NCI-H345 treated with DMSO at 0.1 percent for 48 hours (cell line): ENCODE results near the gene ARR3.
"Not testable (repeated sequence)": the region's sequence is repeated elsewhere in the genome, so short reads cannot be mapped to it uniquely, and the experiment has no call there.

Experiments used
- DNase-seq: peaks from one replicate; lab custom pipeline; 2025; ENCODE audit not compliant: unreplicated experiment; lab: John Stamatoyannopoulos, UW

Gene ARR3

DNA sequence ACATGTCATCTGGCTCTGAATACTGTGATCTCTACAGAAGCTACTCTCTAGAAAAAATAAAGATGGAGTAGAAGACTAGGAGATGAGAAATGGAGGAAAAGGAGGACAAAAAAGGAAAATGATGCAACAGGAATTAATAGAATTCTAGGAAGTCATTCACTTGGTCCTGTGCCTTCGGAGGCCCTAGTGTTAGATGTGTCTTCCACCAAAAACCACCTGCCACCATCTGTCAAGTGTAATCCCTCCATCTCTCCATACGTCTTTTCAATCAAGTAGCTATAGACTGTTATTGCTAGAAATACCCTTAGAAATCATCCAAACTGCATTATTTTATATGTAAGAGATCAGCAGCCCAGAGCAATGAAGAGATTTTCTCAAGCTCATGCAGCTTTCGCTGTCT lies 10.9 kb downstream of the ARR3 start:
- DNase-seq = no peak

- no peak for DNase-seq
These were observed 12.4 kb downstream of the ARR3 start for GRCh38 chrX:70280573-70280972.

DNA sequence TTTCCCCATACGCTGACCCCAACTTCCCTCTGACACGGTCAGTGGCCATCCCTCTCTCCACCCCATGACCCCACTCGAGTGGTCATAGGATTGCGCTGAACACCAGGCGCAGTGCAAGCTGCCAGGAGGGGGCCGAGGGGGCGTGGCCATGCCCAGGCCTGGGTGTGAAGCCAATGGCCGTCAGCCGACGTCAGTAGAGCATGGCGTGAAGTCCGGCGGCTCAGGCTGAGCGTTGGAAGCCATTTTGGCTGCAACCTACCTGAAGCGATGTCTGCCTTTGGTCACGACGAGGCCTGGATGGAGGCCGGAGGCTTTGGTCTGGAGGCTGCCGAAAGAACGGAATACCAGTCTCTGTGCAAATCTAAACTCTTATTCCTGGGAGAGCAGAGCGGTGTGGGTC lies 13.8 kb downstream of the ARR3 start, which contains the start of gene RAB41:
Gene RAB41, plus strand, starts transcription at position 222 of the 400 bp plus-strand sequence. Its CDS starts 46 bp downstream, at position 268.
- no peak for DNase-seq

- DNase-seq = no peak
These were observed 21.1 kb downstream of the ARR3 start for GRCh38 chrX:70289168-70289792.

- DNase-seq = peak; percentile 68
These were observed 21.9 kb downstream of the ARR3 start, which contains the start of the genes KIF4A and PDZD11 for GRCh38 chrX:70289793-70290770. KIF4A (plus strand) TSS chrX:70290104; CDS start chrX:70290459, 355 bp downstream. PDZD11 (minus strand) TSS chrX:70289927; CDS start chrX:70289341, 586 bp downstream.

DNA sequence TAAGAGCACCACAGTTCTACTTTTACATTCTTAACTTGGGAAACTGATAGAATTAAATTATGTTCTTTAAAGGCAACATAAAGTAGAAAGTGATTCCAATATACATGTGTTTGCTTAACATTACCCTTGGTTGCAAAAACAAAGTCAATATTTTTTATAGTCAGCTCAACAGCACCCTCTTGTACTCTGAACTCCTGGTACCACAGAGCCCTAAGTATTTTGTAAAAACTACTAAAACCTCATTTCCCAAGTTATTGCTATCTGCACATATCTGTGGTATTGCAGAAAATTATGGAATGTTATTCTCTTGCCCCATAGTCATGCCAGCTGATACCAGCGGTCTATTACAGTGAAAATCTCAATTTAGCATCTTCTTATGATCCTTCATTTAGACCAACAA lies 24.7 kb downstream of the ARR3 start:
- DNase-seq = no peak

- DNase-seq = no peak
These were observed 25.5 kb downstream of the ARR3 start for GRCh38 chrX:70293621-70294020.

DNA sequence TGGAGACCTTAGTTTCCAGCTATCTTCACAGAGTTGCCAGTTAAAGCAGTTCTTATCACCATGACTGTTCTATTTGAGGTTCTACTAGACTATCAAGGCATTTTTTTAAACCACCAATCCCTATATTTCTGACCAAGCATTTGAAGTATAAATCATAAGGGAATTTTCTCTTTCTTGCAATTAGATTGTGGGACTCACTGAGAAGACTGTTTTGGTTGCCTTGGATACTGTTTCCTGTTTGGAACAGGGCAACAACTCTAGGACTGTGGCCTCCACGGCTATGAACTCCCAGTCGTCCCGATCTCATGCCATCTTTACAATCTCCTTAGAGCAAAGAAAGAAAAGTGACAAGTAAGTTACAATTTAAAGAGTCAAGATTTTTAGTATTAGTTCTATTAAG lies 33.6 kb downstream of the ARR3 start:
- DNase-seq = no peak

DNA sequence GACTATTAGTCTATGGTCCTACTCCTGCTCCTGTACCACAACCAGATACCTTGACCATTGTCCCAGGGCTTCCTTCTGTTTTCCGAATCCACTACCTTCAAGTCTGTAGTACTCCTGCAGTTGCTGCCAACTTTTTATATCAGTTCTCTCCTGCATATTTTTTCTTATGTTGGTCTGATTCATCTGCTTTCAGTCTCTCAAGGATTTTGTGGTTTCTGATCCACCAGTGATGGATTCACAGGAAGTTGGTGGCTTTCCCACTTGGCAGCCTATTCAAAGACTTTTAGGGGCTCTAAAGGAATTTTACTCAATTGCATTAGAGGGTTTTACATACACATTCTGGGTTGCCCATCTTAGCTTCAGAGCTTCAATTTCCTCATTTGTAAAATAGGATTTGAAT lies 45.4 kb downstream of the ARR3 start:
- no peak for DNase-seq

GRCh38 chrX:70322784-70323183 lies 54.6 kb downstream of the ARR3 start:
- DNase-seq = no peak

DNA sequence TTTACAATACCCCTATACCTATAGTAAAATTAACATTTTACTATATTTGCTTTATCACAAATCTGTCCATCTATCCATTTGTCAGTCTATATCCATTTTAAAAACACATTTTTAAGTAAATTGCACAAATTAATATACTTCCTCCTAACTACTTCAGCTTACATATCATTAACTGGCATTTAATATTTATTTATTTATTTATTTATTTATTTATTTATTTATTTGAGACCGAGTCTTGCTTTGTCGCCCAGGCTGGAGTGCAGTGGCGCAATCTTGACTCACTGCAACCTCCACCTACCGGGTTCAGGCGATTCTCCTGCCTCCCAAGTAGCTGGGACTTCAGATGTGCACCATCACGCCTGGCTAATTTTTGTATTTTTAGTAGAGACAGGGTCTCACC lies 55.5 kb downstream of the ARR3 start:
- DNase-seq = not testable (repeated sequence)

DNA sequence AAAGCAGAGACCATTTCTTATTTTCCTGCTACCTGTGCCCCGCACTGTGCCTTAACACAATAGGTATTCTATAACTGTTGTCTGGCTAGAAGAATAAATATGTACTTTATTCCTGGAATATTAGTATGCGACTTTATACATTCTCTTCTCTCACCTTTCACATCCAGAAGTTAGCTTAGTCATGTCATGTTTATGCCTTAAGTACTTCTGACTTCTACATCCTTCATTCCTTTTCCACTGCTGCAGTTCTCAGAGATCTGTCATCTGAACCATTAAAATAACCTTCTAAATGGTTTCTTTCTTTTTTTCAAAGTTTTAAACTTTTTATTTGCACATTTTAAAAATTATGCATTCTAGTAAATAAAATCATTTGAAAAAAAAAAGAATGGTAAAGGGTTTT lies 56.2 kb downstream of the ARR3 start:
- DNase-seq = no peak

GRCh38 chrX:70331161-70331560 lies 63.0 kb downstream of the ARR3 start:
- DNase-seq = no peak
